Mucosa of rectum (tissue), 2 donors: Measurements from ENCODE around the gene CPT1A.

Experiments
- H3K27ac ChIP-seq, 2 donors: one replicate each; pipeline ENCODE4 v1.7.0; 2013; ENCODE audit warnings: inconsistent platforms in 2 of 2, low read depth in 2 of 2, low read length in 2 of 2
- H3K27me3 ChIP-seq, 2 donors: one replicate each; pipeline ENCODE4 v1.7.0; 2013; ENCODE audit warnings: low read length in 2 of 2; ENCODE audit not compliant: control insufficient read depth in 2 of 2, insufficient read depth in 2 of 2
- H3K36me3 ChIP-seq, 2 donors: one replicate each; pipeline ENCODE4 v1.7.0; 2013; ENCODE audit warnings: low read length in 2 of 2; ENCODE audit not compliant: control insufficient read depth in 2 of 2, insufficient read depth in 2 of 2
- H3K4me1 ChIP-seq, 2 donors: one replicate each; pipeline ENCODE4 v1.7.0; 2013; ENCODE audit warnings: low read length in 2 of 2, mild to moderate bottlenecking in 1 of 2; ENCODE audit not compliant: control insufficient read depth in 2 of 2, insufficient read depth in 2 of 2
- H3K4me3 ChIP-seq, 2 donors: one replicate each; pipeline ENCODE4 v1.7.0; 2013; ENCODE audit warnings: low read length in 2 of 2
- H3K9ac ChIP-seq, 2 donors: one replicate each; pipeline ENCODE4 v1.7.0; 2013; ENCODE audit warnings: low read length in 2 of 2, low read depth in 1 of 2, mild to moderate bottlenecking in 1 of 2
- H3K9me3 ChIP-seq, 2 donors: one replicate each; pipeline ENCODE4 v1.7.0; 2013; ENCODE audit warnings: low read length in 2 of 2; ENCODE audit not compliant: control insufficient read depth in 2 of 2
- donor health status: healthy.
- donor health status: Normal muscosa, but diverticular disease.

CPT1A gene

DNA sequence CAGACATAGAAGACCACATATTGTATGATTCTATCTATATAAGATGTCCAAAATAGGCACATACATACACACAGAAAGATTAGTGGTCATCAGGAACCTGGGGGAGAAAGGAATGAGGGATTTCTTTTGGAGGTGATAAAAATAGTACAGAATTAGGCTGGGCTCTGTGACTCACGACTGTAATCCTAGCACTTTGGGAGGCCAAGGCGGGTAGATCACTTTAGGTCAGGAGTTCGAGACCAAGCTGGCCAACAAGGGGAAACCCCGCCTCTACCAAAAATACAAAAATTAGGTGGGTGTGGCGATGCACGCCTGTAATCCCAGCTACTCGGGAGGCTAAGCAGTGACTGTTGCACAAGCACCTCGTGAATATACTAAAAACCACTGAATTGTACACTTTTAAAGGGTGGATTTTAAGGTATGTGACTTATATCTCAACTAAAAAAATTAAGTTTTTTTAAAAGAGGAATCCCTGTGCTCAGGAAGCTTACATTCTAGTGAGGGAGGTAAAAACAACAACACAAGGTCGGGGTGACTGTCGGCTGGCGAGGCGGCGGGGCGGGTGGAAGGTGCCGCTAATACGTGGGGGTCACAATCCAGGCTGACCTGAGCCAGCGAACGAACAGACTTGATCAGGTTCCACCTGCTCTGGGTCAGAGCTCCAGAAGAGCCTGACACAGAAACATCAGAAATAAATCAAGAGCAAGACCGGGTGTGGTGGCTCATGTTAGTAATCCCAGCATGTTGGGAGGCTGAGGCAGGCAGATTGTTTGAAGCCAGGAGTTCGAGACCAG is 65.1 kb downstream of the CPT1A start:
- Histone ChIP-seq H3K27me3 (no peaks in the 10 kb centered on the region), H3K36me3 (peaks cover 73 to 79% of the 10 kb centered on the region in 2 donors), H3K4me3 (no peak overlapping the region), H3K4me1 (no peaks in the 10 kb centered on the region), H3K27ac (no peak overlapping the region), H3K9ac (no peak overlapping the region), H3K9me3 (no peaks in the 10 kb centered on the region)

DNA sequence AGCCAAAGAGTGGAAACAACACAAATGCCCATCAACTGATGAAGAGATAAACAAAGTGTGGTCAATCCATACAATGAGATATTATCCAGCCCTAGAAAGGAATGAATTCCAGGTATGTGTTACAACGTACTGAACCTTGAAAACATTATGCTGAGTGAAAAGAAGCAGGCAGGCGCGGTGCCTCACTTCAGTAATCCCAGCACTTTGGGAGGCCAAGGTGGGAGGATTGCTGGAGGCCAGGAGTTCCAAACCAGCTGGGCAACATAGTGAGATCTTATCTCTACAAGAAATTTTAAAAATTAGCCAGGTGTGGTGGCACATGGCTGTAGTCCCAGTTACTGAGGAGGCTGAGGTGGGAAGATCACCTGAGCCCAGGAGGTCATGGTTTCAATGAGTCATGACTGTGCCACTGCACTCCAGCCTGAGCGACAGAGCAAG is 65.7 kb downstream of the CPT1A start:
- H3K4me1 ChIP-seq: no peaks in the 10 kb centered on the region
- no peak overlapping the region for H3K27ac ChIP-seq
- peaks cover 77 to 81% of the 10 kb centered on the region in 2 donors for H3K36me3 ChIP-seq
- no peaks in the 10 kb centered on the region for H3K27me3 ChIP-seq
- H3K4me3 ChIP-seq: no peak overlapping the region
- no peaks in the 10 kb centered on the region for H3K9me3 ChIP-seq
- no peak overlapping the region for H3K9ac ChIP-seq

- H3K4me1 ChIP-seq: no peaks in the 10 kb centered on the region
- no peak overlapping the region for H3K4me3 ChIP-seq
- peaks cover 76 to 84% of the 10 kb centered on the region in 2 donors for H3K36me3 ChIP-seq
- H3K27me3 ChIP-seq: no peaks in the 10 kb centered on the region
- no peak overlapping the region for H3K27ac ChIP-seq
- no peaks in the 10 kb centered on the region for H3K9me3 ChIP-seq
- no peak overlapping the region for H3K9ac ChIP-seq
Measured at GRCh38 chr11:68774194-68774585, 67.5 kb downstream of the CPT1A start.

- Histone ChIP-seq H3K27me3 (no peaks in the 10 kb centered on the region), H3K36me3 (peaks cover 73 to 89% of the 10 kb centered on the region in 2 donors), H3K9me3 (no peaks in the 10 kb centered on the region), H3K4me1 (no peaks in the 10 kb centered on the region), H3K4me3 (no peak overlapping the region), H3K27ac (no peak overlapping the region), H3K9ac (no peak overlapping the region)
Measured at GRCh38 chr11:68773521-68774193, 68.1 kb downstream of the CPT1A start.

DNA sequence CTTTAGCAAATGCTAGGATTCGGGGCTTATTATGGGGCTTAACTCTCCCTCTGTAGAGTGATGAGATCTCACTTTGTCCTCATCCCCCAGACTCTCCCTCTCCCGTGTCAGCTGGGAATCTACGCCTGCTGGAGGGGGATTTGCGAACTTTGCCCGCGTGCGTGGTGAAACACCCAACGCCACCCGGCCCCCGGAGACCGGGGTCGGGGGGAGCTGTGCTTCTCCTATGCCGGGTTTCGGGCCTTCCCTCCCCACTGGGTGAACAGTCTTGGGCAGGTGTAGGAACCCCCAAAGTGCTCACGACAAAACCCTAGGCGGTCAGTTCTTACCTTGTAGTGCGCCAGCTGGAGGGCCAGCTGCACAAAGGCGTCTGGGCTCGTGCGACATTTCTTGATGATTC is 68.8 kb downstream of the CPT1A start:
- Histone ChIP-seq H3K4me3 (no peak overlapping the region), H3K27ac (no peak overlapping the region), H3K36me3 (peaks cover 75 to 90% of the 10 kb centered on the region in 2 donors), H3K9me3 (no peaks in the 10 kb centered on the region), H3K9ac (no peak overlapping the region), H3K27me3 (no peaks in the 10 kb centered on the region), H3K4me1 (no peaks in the 10 kb centered on the region)

GRCh38 chr11:68770781-68771180 is 70.9 kb downstream of the CPT1A start:
- Histone ChIP-seq H3K4me3 (no peak overlapping the region), H3K27me3 (no peaks in the 10 kb centered on the region), H3K27ac (no peak overlapping the region), H3K9me3 (no peaks in the 10 kb centered on the region), H3K36me3 (peaks cover 68 to 85% of the 10 kb centered on the region in 2 donors), H3K4me1 (no peaks in the 10 kb centered on the region), H3K9ac (no peak overlapping the region)

GRCh38 chr11:68767672-68768071 is 74.0 kb downstream of the CPT1A start:
- no peaks in the 10 kb centered on the region for H3K4me1 ChIP-seq
- no peak overlapping the region for H3K4me3 ChIP-seq
- peaks cover 63 to 80% of the 10 kb centered on the region in 2 donors for H3K36me3 ChIP-seq
- no peak overlapping the region for H3K27ac ChIP-seq
- no peak overlapping the region for H3K9ac ChIP-seq
- H3K9me3 ChIP-seq: no peaks in the 10 kb centered on the region
- H3K27me3 ChIP-seq: no peaks in the 10 kb centered on the region

- no peak overlapping the region for H3K4me3 ChIP-seq
- no peaks in the 10 kb centered on the region for H3K9me3 ChIP-seq
- H3K27ac ChIP-seq: no peak overlapping the region
- H3K36me3 ChIP-seq: peaks cover 64 to 81% of the 10 kb centered on the region in 2 donors
- H3K9ac ChIP-seq: no peak overlapping the region
- H3K4me1 ChIP-seq: no peaks in the 10 kb centered on the region
- H3K27me3 ChIP-seq: no peaks in the 10 kb centered on the region
Measured at GRCh38 chr11:68766786-68767185, 74.9 kb downstream of the CPT1A start.

GRCh38 chr11:68764746-68765145 is 77.0 kb downstream of the CPT1A start:
- Histone ChIP-seq H3K27ac (no peak overlapping the region), H3K4me3 (no peak overlapping the region), H3K4me1 (no peaks in the 10 kb centered on the region), H3K9me3 (no peaks in the 10 kb centered on the region), H3K36me3 (peaks cover 56 to 75% of the 10 kb centered on the region in 2 donors), H3K27me3 (no peaks in the 10 kb centered on the region), H3K9ac (no peak overlapping the region)

- Histone ChIP-seq H3K4me1 (no peaks in the 10 kb centered on the region), H3K27ac (no peak overlapping the region), H3K9ac (no peak overlapping the region), H3K4me3 (no peak overlapping the region), H3K9me3 (no peaks in the 10 kb centered on the region), H3K27me3 (no peaks in the 10 kb centered on the region), H3K36me3 (peaks cover 61 to 76% of the 10 kb centered on the region in 2 donors)
Measured at GRCh38 chr11:68763926-68764657, 77.6 kb downstream of the CPT1A start.
